BJ (cell line): Measurements from ENCODE around the gene TRPV4. TPM values are rescaled to one million over a fixed set of nuclear protein-coding genes. Genes with fewer than 3 reads are reported as not detected.

Experiments used
- CTCF ChIA-PET: fragments of 350-600 bp; formaldehyde crosslinking; extraction: SDS; loops from one replicate; lab custom pipeline; 2021; ENCODE audit warnings: antibody characterized with exemption, inconsistent platforms; lab: Yijun Ruan, JAX
- POLR2A ChIA-PET: fragments of 300-600 bp; sonication (Branson Sonifier 250); formaldehyde crosslinking; extraction: SDS; loops from one replicate; lab custom pipeline; 2021; ENCODE audit warnings: antibody characterized with exemption; lab: Charles Lee
- DNase-seq: peaks from one replicate; pipeline ENCODE4 v3.0.0-alpha.2; 2011; ENCODE audit warnings: low read depth
- H3K27me3 ChIP-seq: 2 replicates; pipeline ENCODE4 v1.6.0; 2011; ENCODE audit warnings: low read length; ENCODE audit not compliant: control insufficient read depth, insufficient read depth
- H3K36me3 ChIP-seq: 2 replicates; pipeline ENCODE4 v1.5.1; 2011; ENCODE audit warnings: low read length; ENCODE audit not compliant: control insufficient read depth, insufficient read depth
- H3K4me3 ChIP-seq: 2 replicates; pipeline ENCODE4 v1.5.1; 2011; ENCODE audit warnings: low read depth, mild to moderate bottlenecking, control low read depth, low read length
- polyA plus RNA-seq: library from polyadenylated mRNA; depleted of rRNA; stranded (reverse); fragments of >200 nt; gene quantifications from 2 replicates; pipeline ENCODE4 v1.2.3, GENCODE V29; 2011
- TF ChIP-seq, protein P1 (sequence below): IDR thresholded peaks from 2 replicates; pipeline ENCODE4 v1.5.1; 2011; ENCODE audit warnings: low read depth, mild to moderate bottlenecking, control low read depth, inconsistent platforms, low read length, moderate library complexity; ENCODE audit not compliant: insufficient read depth

Gene TRPV4
- polyA plus RNA-seq, 1 experiment = 13.4 TPM

DNA sequence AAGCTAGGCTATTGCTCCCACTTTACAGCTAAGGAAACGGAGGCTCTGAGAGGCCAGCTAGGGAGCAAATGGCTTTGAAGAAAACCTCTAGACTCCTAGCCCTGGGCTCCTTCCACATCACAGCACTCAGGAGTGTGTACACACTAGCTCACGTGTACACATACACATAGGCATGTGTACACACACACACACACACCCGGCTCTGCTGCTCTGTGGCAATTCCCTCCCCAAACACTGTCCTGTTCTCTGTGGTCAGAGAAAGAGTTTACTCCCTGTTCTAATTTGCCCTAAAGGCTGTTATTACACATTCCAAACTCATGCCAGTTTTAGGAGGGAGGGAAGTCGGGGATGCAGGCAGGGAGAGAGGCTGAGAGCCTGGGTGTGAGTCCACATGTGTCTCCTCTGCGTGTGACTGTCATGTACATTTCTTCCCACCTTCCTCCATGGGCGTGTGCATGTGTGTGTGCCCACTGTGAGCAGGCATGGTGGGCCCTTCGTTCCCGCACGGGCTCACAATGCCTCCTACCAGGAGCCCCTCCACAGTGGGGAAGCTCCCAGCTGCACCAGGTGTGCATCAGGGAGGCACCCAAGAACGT is 14.2 kb downstream of the TRPV4 start:
- ChIA-PET POLR2A (no interaction called here), CTCF (interaction anchor here (0.6 to 1.8 kb wide), 6 partner anchors 10 to 36 kb away, joined by 3 to 10 read pairs (median 4); no protein-coding TSS in a partner anchor)
- no peak overlapping the region for H3K4me3 ChIP-seq
- TF ChIP-seq, protein P1, sequence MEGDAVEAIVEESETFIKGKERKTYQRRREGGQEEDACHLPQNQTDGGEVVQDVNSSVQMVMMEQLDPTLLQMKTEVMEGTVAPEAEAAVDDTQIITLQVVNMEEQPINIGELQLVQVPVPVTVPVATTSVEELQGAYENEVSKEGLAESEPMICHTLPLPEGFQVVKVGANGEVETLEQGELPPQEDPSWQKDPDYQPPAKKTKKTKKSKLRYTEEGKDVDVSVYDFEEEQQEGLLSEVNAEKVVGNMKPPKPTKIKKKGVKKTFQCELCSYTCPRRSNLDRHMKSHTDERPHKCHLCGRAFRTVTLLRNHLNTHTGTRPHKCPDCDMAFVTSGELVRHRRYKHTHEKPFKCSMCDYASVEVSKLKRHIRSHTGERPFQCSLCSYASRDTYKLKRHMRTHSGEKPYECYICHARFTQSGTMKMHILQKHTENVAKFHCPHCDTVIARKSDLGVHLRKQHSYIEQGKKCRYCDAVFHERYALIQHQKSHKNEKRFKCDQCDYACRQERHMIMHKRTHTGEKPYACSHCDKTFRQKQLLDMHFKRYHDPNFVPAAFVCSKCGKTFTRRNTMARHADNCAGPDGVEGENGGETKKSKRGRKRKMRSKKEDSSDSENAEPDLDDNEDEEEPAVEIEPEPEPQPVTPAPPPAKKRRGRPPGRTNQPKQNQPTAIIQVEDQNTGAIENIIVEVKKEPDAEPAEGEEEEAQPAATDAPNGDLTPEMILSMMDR = no peak
- H3K27me3 ChIP-seq = no peaks in the 10 kb centered on the region; the same call in 1 of the 2 replicates
- DNase-seq = peak; percentile 68
- no peaks in the 10 kb centered on the region; the same call in 1 of the 2 replicates for H3K36me3 ChIP-seq

DNA sequence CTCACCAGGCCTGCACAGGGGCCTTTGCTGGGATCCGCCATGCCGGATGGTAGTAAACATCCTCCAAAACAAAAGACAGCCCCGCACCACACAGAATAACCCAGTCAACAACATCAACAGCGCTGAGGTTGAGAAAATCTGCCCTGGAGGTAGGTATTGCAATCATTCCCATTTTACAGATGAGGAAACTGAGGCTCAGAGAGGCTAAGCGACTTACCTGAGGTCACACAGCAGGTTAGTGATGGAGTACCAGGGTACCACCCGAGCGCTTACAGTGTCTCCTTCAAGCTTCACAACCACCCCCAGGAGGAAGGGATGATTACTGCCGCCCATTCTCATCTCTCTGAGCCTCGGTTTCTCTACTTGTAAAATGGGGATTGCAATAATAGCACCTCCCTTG is 14.9 kb downstream of the TRPV4 start:
- H3K27me3 ChIP-seq = no peaks in the 10 kb centered on the region; the same call in 1 of the 2 replicates
- ChIA-PET CTCF (interaction anchor here (0.6 to 1.8 kb wide), 5 partner anchors 11 to 37 kb away, joined by 3 to 10 read pairs (median 4); no protein-coding TSS in a partner anchor), POLR2A (no interaction called here)
- DNase-seq = no peak
- TF ChIP-seq, protein P1 = no peak
- H3K4me3 ChIP-seq = no peak overlapping the region
- no peaks in the 10 kb centered on the region; the same call in 1 of the 2 replicates for H3K36me3 ChIP-seq

GRCh38 chr12:109817627-109818231 is 15.5 kb downstream of the TRPV4 start:
- ChIA-PET CTCF (interaction anchor here (0.8 to 1.8 kb wide), 2 partner anchors 12 to 27 kb away, joined by 4 to 10 read pairs; no protein-coding TSS in a partner anchor), POLR2A (no interaction called here)
- Histone ChIP-seq H3K27me3 (no peaks in the 10 kb centered on the region; the same call in 1 of the 2 replicates), H3K4me3 (no peak overlapping the region), H3K36me3 (no peaks in the 10 kb centered on the region; the same call in 1 of the 2 replicates)
- TF ChIP-seq, protein P1 = no peak
- no peak for DNase-seq

DNA sequence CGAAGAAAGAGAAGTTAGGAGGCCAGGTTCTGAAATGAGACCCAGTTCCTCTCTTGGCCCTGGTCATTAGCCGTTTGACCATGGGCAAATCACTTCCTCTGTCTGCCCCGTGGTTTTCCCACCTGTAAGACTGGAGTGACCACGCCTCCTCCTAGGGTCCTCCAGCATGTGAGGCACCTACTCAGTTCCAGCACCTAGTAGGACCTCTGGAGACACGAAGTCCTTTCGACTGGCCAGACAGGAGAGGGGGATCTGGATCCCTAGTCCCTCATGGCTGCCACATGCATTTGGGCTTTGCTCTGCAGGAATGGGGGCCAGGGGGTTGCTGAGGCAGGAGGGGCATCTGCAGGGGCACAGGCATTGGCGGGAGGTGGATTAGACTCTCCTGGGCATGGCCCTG is 16.3 kb downstream of the TRPV4 start:
- Histone ChIP-seq H3K4me3 (no peak overlapping the region), H3K36me3 (no peaks in the 10 kb centered on the region; the same call in 1 of the 2 replicates), H3K27me3 (no peaks in the 10 kb centered on the region; the same call in 1 of the 2 replicates)
- TF ChIP-seq, protein P1 = no peak
- ChIA-PET POLR2A (no interaction called here), CTCF (interaction anchor here (0.5 to 3.6 kb wide), 3 partner anchors 12 to 28 kb away, joined by 6 to 20 read pairs (median 8); no protein-coding TSS in a partner anchor)
- no peak for DNase-seq
